HG03571 (cell line): ENCODE measurements around the gene CIAO3.
"Not testable (repeated sequence)": the region's sequence is repeated elsewhere in the genome, so short reads cannot be mapped to it uniquely, and the experiment has no call there.

Experiments
- ATAC-seq: cut with Tn5 transposase; IDR thresholded peaks from one replicate; pipeline ENCODE4 v1.9.1; 2021; ENCODE audit not compliant: unreplicated experiment

Gene CIAO3

DNA sequence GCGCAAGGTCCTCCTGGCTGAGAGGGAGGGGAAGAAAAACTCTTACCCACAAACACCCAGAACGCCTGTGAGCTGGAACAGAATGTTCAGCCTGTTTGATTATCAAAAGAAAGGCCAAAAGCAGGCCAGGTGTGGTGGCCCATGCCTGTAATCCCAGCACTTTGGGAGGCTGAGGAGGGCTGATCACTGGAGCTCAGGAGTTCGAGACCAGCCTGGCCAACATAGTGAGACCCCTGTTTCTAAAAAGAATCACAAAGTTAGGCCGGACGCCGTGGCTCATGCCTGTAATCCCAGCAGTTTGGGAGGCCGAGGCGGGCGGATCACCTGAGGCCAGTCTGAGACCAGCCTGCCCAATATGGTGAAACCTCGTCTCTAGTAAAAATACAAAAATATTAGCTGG is 35.5 kb upstream of the CIAO3 start:
- not testable (repeated sequence) for ATAC-seq

DNA sequence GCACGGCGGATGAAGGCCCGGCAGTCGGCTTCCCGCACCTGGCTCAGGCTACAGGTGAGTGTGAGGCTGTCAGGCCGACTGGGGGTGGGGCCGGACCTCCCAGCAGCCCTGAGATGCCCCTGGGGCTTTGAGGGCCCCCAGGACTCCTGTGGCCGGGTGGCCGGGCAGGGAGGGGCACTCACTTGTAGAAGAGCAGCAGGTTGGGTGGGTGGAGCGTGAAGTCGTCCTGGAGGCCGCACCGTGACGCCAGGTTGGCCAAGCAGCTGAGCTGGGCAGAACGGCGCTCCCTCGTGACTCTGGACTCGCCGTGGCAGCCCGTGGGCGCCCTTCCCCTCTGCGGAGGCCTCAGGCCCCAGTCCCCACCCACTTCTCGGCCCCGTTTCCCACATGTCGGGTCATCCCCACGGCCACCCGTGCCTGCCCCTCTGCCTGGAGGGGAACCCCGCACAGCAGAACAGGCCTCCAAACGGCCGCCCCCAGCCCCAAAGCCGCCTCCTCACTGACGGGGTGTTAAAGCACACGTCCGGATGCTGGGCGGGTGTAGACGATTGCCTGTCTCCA is 34.5 kb upstream of the CIAO3 start:
- ATAC-seq: no peak

DNA sequence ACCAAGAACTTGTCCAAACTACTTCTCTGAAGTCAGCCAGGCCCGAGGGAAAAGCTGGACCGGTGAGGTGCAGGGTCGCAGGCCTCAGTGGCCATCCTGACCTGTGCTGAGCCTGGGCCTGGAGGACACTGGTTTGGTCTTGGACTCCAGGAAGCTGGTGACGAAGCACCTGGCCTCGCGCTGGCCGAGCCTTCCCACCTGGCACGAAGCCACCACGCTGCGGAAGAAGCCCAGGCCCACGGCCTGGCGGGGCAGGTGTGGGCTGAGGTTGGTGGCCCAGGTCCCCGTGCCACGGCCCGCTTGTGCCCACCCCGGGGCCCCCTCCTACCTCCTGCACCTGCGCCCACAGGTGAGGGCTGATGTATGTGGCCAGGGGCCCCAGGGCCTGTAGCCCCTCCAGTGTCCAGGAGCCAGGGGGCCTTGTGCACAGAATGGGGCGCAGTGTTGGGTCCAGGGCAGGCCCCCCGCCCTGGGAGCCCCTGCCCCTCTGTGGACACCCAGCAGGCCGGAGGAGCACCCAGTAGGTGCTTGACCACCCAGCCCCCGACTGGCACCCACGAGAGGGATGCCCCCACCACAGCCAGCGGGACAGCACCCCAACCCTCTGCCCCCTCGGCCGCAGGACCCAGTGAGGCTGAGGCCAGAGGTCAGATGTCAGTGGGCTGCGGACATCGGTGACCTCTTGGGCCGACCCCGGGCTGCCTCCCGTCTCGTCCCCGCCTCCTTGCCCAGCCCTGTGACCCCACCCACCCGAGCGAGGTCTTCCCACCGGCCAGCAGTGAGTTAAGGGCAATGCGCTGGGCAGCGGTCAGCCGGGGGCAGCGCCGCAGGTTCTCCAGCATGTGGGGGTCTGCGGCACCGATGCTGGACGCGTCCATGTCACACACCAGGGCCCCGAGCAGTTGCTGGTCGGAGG is 33.5 kb upstream of the CIAO3 start:
- no peak for ATAC-seq

DNA sequence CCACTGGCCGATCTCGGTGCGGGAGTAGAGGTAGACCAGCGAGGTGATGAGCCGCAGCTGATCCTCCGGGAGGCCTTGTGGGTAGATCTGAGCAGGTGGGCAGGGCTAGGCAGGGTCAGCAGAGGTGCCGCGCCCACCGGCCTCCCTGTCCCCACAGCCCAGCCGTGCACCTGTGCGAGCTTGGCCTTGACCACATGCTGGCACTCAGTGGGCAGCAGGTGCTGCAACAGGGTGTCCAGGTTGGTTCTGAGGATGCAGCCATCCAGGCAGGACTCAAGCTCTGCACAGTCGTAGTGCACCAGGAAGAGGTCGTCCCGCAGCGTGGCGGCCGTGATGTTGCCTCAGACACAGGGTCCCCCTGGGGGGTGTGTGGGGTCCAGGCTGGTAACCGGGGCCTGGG is 32.2 kb upstream of the CIAO3 start:
- no peak for ATAC-seq

DNA sequence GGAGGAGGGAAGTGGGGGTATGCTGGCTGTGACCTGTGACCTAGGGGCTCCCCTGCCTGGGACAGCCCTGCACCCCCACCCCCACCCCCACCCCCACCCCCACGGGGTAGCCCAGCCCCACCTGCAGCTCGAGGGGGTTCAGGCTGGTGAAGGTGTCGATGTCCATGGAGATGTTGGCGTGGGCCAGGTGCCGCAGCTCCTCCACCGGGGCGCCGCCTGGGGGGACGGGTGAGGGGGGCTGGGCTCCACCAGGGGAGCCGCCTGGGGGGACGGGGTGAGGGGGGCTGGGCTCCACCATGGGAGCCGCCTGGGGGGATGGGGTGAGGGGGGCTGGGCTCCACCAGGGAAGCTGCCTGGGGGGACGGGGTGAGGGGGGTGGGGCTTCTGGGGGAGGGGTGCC is 29.6 kb upstream of the CIAO3 start:
- no peak for ATAC-seq

DNA sequence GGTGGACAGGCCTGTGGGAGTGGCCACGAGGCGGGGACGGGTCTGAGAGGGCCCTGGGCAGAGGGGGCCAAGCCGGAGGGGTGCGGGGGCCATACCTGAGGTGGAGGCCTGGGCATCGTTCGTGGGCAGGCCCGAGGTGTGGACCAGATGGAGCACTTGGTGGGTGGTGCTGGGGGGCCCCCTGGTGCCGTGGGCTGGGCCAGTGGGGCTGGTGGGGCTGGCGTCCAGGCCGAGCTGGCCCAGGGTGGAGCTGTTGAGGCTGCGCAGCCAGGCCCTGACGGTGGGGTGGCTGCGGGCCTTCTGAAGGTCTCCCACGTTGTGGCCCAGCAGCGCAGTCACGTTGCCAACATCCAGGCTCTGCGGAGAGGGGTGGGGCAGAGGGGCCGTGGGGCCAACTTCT is 29.1 kb upstream of the CIAO3 start:
- no peak for ATAC-seq

DNA sequence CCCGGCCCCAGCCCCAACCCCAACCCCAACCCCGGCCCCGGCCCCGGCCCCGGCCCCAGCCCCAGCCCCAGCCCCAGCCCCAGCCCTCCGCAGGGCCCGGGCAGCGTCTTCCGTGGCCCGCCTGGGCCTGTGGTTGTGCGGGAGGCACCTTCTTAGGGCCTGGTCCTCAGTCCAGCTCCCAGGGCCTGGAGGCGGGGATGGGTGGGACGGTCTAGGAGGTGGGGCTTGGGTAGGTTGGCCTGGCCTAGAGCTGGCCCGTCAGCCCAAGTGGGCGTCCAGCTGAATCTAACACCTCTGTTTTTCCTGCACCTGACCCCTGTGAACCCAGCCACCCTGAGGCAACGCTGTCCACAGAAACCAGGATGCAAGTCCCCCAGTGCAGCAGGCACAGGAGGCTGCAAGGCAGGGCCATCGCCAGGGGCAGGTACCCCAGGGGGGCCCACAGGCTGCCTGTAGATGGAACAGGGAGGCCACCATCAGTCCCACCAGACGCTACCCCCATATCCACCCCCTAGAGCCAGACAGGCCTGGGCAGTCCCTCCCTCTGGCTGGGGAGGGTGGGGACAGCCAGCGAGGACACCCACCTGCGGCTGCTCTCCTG is 28.5 kb upstream of the CIAO3 start:
- ATAC-seq: no peak

DNA sequence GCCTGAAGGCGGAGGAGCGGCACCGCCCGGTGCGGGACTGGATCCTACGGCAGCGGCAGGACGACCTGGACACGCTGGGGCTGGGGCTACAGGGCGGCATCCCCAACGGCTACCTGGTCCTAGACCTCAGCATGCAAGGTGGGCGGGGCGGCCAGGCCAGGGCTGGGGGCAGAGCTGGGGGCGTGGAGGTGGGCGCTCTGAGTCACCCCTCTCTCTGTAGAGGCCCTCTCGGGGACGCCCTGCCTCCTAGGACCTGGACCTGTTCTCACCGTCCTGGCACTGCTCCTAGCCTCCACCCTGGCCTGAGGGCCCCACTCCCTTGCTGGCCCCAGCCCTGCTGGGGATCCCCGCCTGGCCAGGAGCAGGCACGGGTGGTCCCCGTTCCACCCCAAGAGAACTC is 27.6 kb upstream of the CIAO3 start:
- ATAC-seq: no peak

DNA sequence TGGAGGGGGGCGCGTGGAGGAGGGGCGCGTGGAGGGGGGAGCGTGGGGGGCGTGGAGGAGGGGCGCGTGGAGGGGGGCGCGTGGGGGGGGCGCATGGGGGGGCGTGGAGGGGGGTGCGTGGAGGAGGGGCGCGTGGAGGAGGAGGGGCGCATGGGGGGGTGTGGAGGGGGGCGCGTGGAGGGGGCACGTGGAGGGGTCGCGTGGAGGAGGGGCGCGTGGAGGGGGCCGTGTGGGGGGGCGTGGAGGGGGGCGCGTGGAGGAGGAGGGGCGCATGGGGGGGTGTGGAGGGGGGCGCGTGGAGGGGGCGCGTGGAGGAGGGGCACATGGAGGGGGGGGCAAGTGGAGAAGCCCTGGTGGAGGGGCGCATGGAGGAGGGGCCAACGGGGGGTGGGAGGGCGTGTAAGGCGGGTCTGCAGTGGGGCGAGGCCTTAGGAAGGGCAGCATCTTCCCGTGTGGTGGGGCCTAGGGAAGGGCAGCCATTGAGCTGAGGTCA is 27.0 kb upstream of the CIAO3 start:
- ATAC-seq: no peak

DNA sequence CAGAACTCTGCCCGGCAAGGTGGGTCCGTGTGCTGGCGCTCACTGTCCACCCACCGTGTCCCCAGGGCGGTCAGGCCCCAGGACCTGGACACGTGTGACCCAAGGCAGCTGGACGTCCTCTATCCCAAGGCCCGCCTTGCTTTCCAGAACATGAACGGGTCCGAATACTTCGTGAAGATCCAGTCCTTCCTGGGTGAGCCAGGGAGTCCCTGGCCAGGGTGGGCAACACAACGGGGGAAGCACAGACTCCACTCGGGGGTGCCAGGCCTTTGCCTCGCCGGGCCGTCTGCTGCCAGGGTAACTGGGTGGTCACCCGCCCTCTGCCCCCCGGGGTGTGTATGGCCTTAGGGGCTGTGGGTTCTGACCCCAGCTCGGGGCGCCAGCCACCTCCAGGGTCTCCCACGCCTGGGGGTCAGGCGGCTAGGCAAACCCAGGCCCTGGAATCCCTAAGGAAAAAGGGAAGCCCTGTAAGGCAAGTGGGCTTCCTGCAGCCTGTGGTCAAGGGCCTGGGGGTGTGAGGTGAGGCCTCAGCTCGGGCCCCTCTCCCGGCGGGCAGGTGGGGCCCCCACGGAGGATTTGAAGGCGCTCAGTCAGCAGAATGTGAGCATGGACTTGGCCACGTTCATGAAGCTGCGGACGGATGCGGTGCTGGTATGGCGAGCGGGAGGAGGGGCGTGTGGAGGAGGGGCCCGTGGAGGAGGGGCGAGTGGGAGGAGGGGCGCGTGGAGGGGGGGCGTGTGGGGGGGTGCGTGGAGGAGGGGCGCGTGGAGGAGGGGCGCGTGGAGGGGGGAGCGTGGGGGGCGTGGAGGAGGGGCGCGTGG is 26.2 kb upstream of the CIAO3 start:
- no peak for ATAC-seq

DNA sequence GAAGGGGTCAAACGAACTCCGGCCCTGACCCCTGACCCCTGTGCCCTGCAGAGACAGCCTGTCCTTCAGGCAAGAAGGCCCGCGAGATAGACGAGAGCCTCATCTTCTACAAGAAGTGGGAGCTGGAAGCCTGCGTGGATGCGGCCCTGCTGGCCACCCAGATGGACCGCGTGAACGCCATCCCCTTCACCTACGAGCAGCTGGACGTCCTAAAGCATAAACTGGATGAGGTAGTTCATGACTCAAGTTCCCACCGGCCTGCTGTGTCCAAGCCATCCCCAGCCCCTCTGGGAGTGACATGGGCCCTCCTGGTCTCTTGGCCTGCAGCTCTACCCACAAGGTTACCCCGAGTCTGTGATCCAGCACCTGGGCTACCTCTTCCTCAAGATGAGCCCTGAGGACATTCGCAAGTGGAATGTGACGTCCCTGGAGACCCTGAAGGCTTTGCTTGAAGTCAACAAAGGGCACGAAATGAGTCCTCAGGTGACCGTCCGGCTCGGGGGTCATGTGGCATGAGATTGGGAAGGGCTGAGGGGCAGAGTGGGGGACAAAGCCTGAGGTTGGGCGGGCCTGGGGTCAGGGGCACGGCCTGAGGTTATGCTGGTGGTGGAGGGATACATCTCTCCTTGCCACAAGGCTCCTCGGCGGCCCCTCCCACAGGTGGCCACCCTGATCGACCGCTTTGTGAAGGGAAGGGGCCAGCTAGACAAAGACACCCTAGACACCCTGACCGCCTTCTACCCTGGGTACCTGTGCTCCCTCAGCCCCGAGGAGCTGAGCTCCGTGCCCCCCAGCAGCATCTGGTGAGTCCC is 25.4 kb upstream of the CIAO3 start:
- no peak for ATAC-seq

DNA sequence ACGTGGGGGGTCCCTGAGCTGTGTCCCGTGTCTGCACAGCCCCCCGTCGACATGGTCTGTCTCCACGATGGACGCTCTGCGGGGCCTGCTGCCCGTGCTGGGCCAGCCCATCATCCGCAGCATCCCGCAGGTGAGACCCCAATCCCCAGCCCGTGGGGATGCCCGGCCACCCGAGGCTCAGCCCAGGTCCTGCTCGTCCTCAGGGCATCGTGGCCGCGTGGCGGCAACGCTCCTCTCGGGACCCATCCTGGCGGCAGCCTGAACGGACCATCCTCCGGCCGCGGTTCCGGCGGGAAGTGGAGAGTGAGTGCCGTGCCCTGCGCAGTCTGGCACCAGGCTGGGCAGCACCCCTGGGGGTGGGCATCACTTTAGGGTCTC is 24.7 kb upstream of the CIAO3 start:
- no peak for ATAC-seq

DNA sequence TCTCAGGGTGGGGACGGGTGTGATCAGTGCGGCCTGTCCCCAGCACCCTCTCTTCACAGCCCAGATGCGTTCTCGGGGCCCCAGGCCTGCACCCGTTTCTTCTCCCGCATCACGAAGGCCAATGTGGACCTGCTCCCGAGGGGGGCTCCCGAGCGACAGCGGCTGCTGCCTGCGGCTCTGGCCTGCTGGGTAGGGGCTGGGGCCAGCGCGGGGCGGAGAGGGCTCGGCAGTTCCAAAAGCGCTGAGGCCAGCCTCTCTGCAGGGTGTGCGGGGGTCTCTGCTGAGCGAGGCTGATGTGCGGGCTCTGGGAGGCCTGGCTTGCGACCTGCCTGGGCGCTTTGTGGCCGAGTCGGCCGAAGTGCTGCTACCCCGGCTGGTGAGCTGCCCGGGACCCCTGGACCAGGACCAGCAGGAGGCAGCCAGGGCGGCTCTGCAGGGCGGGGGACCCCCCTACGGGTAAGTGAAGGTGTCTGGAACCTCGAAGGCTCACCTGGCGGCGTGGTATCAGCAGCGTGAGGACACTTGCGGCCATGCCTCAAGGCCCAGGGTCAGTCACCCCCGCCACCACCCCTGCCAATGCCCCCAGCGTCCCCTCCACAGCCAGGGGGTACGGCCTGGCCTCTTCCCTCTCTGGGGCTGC is 24.2 kb upstream of the CIAO3 start:
- ATAC-seq: no peak

DNA sequence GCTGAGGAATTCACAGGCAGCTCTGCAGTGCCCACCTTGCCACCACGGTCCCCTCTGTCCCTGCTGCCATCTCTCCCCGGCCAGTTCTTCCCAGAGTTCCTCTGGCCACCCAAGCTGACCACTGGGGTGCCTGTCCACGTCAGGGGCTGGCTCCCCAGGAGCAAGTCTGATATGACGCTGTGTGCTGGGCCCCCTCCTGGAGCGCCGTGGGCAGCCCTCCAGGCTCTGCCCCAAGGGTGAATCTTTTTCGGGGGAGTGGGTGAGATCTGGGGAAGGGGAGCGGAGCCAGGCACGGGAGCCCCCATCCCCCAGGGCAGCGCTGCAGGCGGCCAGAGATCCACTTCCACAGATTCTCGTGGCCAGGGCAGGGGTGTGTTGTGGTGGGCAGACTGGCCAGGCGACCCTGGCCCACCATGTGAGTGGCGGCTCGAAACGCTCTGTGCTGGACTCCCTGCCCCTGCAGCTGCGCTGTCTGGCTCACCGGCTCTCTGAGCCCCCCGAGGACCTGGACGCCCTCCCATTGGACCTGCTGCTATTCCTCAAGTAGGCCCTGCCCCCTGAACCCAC is 23.5 kb upstream of the CIAO3 start:
- no peak for ATAC-seq

DNA sequence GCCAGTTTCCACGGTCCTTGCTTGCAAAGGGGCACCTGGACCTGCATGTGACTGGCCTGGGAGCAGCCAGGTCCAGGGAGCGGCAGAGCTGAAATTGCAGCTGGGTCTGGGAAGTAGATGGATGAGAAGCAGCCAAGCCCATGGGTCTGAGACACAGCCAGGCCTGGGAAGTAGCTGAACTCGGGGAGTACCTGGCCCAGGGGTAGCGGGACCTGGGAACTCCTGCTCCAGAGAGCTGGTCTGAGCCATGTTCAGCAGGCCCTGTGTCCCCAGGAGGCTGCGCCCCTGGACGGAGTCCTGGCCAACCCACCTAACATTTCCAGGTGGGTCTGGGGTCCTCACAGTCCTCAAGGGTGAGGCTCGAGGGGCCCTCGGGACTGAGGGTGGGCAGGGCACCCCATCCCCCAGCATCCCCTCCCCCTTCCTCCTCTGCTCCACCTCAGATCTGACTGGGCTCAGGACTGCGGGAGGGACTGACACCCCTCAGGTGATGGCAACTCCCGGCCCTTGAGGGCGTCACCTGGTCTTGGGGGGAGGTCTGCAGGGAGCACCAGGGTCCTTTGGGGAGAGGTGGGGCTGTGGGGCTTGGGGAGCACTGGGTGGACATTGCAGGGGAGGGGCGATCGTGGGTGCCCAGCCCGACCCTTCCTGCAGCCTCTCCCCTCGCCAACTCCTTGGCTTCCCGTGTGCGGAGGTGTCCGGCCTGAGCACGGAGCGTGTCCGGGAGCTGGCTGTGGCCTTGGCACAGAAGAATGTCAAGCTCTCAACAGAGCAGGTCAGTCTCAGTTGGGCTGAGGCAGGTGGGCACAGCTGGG is 22.8 kb upstream of the CIAO3 start:
- no peak for ATAC-seq

DNA sequence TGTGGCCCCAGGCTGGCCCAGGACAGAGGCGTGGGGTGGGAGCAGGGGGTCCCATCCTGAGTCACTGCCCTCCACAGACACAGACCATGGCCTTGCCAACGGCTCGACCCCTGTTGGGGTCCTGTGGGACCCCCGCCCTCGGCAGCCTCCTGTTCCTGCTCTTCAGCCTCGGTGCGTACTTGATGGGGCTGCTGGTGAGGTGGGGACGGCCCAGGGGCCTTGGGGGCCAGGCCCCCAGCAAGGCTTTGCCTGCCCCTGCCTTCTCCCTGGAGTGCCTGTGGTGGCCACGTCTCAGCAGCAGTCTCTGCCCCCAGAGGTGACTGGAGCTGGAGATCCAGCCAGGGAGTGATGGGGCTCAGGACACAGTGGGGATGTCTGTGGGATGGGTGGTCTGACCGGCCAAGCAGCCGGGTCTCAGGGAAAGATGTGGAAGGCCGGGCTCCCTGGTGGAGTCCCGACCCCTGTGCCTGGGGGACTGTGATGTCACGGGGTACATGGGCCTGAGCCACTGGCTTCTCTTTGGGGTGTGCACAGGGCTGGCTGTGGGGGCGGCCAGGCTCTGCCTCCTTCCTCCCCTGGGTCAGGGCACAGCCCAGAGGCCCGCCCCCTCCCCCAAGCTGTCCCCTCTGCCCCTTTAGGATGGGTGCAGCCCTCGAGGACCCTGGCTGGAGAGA is 21.9 kb upstream of the CIAO3 start:
- no peak for ATAC-seq

DNA sequence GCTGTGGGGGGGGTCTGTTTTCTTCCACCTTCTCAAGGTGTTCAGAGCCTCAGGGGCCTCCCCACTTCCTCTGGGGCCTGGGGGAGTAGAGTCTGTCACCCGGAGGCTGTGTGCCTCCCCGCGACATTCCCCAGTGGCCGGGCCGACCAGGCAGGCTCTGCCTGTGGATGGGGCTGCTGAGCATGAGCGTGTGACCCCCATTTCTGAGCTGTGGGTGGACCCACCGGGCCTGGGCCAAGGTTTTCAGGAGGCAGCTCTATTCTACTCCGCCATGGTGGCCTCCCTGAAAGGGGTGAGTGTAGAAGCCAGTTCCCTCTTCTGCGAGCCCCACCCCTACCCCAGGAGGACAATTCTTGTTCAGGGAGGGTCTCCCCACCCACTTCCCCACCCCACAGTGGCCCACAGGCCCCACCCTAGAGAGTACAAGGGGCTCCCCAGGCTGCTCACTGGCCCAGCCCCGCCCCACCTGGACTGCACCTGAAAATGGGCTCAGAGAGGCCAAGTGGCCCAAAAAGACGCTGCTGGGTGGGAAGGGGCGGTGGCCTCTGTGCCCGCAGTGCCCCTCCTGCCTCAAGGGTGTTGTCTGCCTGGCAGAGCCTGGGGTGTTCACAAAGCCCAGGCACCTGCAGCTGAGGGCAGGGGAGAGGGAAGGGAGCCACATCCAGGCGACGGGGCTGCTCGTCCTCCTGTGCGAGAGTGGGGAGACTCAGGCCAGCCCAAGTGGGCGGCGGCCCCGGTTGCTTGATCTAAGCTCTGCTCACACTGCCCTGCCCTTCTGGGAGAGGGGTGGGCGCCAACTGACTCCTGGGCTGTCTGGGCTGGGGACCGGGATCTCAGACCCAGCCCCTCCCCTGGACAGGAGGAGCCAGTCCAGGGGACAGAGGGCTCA is 21.1 kb upstream of the CIAO3 start:
- no peak for ATAC-seq
